NOMO-1 treated with DMSO at 0.1 percent for 48 hours (cell line): ENCODE results near the gene ATR.
"Not testable (repeated sequence)": the region's sequence is repeated elsewhere in the genome, so short reads cannot be mapped to it uniquely, and the experiment has no call there.

Experiments
- DNase-seq: peaks from one replicate; lab custom pipeline; 2025; ENCODE audit not compliant: unreplicated experiment; lab: John Stamatoyannopoulos, UW

The ATR gene

DNA sequence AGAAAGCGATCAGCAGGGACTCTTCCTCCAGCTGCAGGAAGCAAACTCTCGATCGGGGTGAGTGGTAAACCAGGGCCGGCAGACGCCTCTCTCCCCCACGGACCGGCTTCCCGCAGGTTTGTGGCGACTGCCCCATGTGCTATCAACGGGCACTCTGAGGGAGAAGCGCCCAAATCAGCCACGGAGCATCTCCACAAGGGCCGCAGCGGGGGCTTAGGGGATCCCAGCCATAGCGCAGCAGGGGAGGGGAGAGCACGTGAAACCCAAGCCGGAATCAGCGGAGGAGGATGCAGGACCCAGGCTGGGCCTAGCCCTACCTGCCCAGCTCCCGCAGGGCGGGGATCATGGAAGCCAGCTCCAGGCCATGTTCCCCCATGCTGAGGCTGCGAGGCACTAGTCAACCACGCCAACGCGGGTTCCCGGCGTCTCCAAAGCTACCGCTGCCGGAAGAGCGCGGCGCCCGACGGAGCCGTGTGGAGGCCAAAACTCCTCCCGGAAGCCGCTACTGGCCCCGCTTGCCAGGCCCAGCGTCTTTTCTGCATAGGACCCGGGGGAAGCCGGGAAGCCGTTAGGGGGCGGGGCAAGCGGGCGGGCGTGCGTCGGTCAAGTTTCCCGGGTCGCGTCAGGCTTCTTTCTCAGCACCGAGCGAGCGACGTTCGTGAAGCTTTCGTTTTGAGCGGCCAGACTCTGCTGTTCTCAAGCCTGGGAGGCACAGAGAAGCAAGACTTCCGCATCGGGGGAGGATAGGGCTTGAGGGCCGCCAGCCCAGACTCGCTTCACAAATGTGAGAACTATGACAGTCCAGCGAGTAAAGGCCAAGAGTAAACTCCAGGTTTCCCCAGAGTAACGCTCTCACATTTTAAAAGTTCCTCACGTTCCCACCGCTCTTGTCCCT, at the start of gene ATR:
Gene ATR, minus strand, starts transcription at position 405 of the 895 bp plus-strand sequence. Its CDS starts 29 bp downstream, at position 376.
- DNase-seq: peak; percentile 99

DNA sequence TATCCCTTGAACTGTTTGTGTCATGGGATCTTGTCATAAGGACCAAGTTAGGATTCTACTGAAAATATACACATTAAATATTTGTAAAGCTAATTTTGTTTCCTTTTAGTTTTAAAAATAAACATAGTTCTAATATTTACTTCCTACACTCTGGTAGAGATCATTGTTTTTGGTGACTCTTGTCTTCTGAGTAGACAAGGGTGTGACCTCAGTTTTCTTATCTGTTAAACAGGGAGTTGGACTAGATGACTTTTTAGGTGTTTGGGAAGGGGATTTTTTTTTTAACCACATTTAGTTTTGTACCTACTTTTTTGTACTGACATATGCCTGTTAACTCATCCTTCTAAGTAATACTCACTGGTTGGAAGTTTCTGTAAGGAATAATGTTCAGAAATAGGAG, 48.4 kb upstream of the ATR start:
- DNase-seq: no peak

DNA sequence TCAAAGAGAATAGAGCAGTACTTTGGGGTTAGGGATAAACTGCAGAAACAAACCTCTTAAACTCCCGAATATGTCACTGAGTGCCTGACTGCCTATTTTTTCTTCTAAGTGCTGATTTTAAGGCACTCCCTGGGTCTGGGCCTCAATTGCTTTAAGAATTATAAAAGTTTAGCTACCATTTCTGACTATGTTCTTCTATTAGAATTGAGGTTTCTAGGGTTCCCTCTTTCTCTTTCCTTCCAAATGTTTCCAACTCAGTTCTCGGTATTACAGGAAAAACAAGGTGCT, 46.6 kb upstream of the ATR start:
- no peak for DNase-seq

DNA sequence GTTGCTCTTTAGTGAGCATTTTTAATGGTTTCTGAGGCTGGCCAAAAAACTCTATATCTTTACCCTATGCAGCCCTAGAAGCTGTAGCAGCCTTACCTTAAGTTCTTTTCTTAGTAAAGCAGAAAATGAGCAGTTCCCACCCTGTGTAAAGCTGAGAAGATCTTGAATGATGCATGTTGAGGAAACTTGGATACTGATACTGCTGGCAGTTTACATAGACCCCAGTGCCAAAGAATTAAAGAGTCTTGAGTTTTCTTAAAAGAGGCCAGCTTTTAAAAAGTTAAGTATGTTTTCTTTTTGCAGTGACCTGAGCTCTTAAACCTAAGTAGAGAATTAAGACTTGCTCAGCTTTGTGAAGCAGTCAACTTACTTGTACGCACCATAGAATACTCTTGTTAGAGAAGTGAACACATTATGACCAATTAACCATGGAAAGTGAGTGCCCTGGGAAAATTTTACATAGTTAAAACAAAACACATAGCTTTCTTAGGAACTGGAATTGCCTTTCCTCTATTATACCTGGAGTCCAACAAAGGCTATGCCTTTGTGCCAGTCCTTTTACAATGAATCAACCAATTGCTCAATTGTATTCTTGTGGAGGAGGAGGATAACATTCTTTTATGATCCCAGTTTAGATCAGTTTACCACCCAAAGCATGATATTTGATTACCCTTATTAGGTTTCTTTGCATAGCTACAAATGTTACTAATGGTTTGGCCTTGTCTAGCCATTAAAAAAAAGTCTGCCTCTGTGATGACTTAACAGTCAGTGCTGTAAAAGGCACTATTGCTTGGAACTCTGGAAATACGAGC, 46.0 kb upstream of the ATR start:
- DNase-seq: no peak

DNA sequence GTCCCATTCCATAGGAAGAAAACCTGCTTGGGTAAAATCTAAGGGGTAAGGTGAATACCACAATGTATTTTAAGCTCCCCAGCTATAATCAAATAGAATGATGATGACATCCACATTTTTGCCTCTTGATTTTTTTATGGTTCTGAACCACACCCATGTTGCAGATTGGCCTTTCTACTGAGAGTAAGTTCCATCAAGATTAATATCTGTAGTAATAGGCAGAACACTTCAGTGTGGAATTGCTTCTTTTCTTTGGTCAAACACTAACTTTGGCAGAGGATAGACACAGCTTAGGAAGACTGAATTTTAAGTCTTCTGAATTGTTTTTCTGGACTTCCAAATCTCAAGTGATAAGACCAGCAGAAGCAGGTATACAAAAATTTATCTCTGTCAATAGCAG, 44.7 kb upstream of the ATR start:
- no peak for DNase-seq

DNA sequence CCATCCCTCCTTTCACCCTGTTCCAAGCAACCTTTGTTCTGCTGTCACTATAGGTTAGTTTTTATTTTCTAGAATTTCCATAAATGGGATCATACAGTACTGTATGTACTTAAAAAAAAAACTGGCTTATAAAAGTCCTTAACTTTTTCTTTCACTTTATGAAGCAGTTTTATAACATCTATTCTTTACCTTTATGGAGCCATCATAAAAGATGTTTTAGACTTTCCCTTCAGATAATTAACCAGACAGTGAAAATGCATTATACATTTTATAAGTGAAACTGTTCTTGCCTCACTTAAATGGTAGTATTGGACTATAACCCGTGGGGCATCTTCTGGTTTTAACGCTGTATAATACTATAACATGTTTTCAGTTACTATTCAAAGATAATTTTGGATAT, 43.9 kb upstream of the ATR start:
- DNase-seq: no peak

DNA sequence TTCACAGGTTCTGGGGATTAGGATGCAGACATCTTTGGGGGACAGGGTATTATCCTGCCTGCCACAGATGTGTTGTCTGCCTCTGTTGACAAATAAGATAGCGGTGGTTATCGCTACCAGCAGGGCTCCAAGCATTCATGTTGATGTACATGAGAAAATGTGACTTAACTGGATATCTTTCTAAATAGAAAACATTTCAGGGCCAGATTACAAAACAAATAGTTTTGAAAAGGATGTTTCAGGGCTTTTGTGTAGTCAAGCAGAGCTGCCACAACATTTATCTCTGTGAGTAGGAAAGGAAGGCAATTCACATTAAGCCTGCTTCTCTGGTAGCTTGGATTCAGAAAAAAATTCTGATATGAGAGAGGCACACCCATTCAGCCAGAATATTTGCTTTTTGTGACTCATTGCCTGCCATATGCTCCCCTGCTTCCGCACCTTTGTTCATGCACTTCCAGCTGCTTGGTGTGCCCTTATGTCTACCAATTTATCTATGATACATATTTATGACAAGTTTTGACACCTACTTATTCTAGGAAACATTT, 40.5 kb upstream of the ATR start:
- no peak for DNase-seq

DNA sequence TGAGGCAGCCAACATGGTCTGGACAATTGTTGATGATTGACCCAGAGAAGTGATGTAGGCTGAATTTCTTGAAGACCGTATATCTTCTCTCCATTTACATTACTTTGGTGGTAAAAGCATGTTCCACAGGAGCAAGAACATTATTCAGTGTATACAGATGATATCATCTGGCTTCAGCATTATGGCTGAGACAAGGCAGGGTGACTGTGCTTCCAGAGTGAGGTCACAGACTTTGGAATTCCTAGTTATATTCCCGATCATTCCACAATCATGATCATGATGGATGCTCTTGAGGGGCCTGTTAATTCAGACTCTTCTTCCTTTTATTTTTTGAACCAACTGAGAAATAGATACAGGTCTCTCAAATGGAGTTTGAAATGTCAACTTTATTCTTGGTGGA, 36.6 kb upstream of the ATR start:
- no peak for DNase-seq

DNA sequence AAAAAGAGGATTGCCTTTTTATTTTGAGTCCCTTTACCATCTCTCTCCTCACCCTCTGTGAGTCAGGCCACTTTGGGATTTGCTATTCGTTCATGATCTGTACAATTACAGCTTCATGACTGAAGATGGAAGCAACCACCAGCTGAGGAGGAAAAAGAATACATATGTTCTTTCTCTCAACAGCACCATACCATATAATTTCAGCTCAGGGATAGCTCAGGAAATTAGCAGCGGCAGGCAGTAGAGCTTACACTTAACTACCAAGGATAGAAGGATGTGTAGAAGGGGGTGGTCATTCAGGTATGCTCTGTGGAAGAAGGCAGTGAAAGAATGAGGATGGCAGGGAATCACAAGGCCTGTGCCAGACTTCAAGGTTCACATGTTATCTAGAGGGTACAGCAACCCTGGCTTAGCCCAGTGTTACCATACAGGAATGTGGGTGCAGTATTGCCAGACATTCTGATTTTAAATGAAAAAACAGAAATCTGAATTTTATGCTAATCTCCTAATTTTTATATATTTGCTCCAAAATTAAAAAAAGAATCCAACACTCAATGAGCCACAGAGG, 35.6 kb upstream of the ATR start:
- DNase-seq: no peak

DNA sequence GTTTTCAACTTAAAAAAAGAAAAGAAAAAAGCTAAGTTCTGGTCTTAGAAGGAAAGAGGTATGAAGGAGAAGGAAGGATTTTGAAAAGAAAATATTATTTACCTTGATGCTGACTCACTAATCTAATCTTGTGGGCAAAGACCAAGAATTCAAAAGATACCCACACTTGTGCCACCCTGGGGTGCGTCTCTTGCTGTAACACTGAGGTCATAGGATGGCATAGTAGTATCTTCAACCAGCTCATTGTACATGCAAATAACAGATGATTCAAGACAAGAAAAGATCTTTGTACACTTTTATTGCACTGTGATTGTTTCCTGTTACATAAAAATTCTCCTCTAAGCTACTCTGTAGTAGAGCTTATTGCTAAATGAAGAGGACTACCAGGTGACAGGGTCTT, 35.0 kb upstream of the ATR start:
- DNase-seq: no peak

DNA sequence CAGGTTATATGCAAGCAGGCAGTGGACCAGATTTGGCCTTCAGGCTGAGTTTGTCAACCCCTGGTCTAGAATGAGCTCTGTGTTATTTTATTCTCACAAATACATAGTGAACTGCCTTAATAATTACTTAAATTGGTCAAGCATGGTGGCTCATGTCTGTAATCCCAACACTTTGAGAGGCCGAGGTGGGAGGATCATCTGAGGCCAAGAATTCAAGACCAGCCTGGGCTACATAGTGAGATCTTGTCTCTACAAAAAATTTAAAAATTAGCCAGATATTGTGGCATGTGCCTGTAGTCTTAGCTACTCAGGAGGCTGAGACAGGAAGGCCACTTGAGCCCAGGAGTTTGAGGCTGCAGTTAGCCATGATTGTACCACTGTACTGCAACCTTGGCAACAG, 32.7 kb upstream of the ATR start:
- DNase-seq: no peak

DNA sequence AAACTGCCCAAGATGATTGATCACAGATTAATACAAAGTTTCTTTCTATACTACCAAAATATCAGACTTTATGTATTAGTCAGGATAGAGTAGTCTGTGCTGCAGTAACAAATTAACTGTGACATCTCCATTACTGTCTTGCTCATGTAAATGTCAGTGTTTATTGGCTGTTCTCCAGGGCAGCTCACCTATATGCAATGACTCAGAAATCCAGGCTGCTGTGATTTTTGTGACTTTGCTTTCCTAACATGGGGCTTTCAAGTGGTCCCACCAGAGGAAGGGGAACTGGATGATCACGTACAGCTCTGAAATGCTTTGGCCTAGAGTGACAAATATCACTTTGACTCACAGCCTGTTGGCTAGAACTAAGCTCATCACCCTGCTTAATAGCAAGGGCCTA, 30.6 kb upstream of the ATR start:
- DNase-seq: no peak

DNA sequence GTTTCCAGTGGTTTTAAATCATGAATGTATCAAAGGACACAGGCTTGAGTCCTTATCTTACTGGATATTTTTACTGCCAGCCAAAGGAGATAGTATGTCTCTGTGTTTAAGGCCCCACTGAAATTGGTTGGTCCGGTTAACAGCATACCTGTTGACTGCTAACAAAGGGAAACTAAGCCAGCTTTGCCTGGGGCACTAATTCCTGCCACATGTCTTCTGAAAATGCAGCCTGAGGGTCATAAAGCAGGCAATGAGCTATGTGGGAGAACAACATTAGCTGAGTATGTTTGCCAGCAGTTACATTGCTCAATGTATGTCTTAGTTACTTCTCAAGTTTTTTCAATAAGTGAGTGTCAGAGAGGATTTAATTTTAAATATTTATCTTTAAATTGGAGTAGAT, 30.1 kb upstream of the ATR start:
- DNase-seq: no peak

DNA sequence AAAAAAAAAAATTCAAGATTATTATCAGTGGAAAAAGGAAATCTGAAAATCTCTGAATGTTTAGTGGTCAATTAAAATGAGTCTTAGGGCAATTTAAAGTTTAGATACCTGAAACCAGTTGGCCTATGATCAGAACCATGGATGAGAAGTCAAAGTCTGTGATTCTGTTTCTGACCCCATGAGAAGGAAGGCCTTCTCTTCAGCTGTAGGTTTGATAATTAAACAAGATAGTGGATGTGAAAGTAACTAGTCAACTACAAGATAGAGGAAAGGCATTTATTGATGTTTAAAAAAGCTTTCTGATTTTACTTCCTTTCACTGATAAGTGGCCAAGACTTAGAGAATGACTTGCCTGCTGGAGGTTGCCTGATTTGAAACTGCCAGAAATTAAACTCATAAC, 26.4 kb upstream of the ATR start:
- DNase-seq: no peak

DNA sequence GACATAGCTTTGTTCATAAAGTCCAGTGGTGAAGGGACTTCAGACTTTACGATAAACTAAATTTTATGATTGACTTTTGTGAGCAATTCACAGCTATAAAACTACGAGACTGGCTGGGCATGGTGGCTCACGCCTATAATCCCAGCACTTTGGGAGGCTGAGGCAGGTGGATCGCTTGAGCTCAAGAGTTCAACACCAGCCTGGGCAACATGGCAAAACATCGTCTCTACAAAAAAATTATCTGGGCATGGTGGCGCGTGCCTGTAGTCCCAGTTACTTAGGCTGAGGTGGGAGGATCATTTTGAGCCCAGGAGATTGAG, 24.8 kb upstream of the ATR start:
- not testable (repeated sequence) for DNase-seq

DNA sequence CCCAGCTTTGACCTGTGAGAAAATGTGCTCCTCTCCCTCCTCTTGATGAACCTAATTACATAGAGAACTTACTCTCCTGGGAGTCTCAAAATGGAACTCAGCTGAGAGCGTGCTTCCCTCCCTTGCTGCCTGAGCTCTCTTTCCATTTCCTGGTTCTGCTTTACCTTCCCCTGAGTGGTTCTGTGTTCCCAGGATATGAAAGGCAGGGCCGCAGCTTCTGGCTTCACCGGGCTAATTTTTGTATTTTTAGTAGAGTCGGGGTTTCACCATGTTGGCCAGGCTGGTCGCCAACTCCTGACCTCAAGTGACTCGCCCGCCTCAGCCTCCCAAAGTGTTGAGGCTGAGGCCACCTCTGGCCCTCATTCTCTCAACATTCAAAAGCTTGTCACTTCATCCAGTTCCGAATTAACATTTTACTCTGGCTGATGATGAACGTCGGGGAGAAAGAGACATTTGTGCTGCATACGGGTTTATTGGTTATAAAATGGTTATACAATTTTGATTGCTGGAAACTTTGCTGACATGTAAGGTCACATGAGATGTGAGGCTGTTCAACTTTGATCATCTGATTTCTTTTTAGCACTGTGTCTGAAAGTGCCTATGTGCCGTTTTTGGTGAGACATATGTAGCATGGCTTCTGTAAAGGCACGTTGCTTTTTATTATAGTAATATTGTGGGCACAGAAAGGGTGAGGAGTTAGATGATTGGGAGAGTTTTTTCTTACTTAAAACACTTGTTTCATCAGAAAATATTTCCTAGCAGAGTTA, 24.3 kb upstream of the ATR start:
- DNase-seq: no peak

DNA sequence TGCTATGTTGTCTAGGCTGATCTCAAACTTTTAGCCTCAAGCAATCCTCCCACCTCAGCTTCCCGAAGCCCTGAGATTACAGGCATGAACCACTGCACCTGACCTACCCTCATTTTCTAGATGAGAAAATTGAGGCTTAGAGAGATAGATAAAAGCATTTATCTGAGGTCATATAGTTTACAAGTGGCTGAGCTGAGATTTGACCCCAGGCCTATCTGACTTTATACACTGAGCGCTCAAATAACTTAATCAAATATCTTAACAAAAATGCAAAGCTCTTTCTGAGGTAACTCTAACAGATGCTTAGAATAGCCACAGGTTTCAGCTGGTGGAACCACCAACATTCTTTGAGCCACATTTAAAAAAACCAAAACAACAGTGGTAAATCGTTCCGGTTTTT, 23.2 kb upstream of the ATR start:
- no peak for DNase-seq

DNA sequence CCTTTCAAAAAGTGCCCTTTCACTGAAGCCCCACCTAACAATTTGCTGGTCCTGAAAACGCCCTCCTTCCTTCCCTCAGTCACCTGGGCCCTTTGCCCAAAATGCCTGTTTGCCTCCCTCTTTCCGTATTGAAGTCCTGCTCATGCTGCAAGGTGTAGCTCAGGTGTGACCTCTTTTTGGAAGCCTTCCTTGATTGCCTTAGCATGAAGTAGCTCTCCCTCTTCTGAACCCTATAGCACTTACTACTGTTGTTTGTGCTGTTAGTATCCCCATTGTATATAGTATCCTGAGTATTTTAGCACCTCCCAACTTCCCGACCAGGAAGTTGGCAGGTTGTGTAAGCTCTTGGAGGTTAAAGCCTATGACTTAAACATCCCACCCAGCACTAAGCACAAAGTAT, 19.4 kb upstream of the ATR start:
- no peak for DNase-seq

DNA sequence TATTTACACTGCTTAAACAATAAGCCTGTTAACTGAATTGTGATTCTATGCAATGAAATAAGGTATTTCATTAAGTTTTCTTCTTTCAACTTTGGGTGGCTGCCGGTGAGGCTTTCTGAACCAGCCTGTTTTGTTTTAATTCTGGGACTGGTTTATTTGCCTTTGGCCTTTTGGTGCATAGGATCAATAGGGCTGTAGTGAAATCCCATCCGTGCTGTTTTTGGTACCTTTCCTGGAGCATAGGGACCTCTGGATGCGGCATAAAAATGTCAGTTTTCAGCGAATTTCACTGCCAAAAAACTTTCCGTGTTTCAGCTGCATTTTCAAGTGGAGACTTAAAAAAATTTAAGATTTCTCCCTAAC, 18.2 kb upstream of the ATR start:
- no peak for DNase-seq

DNA sequence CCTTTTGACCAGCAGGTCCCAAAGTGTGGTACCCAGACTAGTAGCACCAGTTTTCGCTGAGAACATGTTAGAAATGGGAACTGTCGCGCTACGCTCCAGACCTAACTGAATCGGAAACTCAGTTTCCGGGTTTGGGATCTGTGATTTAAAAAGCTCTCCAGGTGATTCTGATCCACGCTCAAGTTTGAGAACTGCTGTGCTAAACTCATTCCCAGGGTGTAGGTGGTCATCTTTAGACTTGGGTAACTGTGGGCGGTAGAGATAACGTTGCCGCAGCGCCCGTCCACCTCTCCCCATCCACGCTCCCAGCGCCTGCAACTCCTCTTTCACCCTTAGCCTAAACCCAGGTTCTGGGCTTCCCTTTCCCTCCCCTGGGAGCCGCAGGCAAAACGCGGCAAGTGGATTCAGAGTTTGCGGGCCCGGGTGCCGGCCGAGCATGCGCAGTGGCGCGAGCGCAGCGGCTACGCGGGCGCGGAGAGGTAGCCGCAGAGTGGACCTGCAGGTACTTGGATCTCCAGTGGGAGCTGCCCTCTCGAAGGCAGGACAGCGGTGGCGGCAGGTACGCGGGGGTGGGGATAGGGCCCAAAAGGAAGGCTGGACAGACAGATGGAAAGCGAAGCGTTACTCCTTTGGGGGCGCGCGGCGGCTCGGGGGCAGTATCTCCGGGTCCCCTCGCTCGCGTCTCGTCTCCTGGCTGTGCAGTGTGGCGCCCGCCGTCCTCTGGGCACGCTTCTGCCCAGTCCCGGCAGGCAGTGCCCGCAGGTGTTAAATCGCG, 17.6 kb upstream of the ATR start, which contains the start of gene PLS1:
Gene PLS1, plus strand, starts transcription at position 443 of the 775 bp plus-strand sequence. CDS start 67,845 bp downstream, outside the sequence.
- DNase-seq: peak; percentile 89

DNA sequence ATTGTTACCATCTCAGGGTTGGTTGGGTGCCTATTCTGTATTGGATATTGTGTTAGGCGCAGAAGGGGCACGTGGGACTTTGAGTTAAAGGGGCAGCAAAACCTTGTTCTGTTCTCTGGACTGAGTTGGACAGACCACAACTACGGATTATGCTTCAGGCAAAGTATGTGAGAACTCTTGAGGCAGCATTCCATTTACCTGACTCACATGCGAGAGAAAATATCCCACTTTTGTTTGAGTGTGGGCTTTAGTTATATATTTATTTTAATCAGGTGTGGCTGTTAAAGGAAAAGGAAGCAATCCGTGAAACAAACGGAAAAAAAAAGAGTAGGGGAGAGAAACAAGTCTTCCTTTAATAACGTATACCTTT, 17.0 kb upstream of the ATR start:
- DNase-seq: no peak
